GM12878 (cell line): ENCODE results near the gene TAS2R38. TPM values are rescaled to one million over a fixed set of nuclear protein-coding genes. Genes with fewer than 3 reads are reported as not detected.

Source experiments
- ATAC-seq: fragments of 200-7000 bp; cut with Tn5 transposase; 3 replicates; pipeline ENCODE4 v1.9.1; 2020; ENCODE audit warnings: mild to moderate bottlenecking, moderate library complexity
- BruUV-seq: library from RNA; stranded (reverse); fragments of 400-500 nt; replicated peaks from 2 replicates; lab custom pipeline; 2021; lab: Mats Ljungman, UMichigan
- CTCF ChIA-PET: fragments of 300-600 bp; sonication (Branson Sonifier 250); formaldehyde crosslinking; extraction: SDS; loops from one replicate; lab custom pipeline; 2021; ENCODE audit warnings: inconsistent platforms; lab: Yijun Ruan, JAX
- POLR2A ChIA-PET: fragments of 350-600 bp; formaldehyde crosslinking; extraction: SDS; loops from one replicate; lab custom pipeline; 2021; ENCODE audit warnings: inconsistent platforms; lab: Charles Lee
- RAD21 ChIA-PET: fragments of 300-600 bp; sonication (Branson Sonifier 250); formaldehyde crosslinking; loops from one replicate; lab custom pipeline; 2023; ENCODE audit warnings: antibody characterized with exemption; ENCODE audit not compliant: unreplicated experiment; lab: Charles Lee
- SMC1A ChIA-PET: fragments of 300-600 bp; sonication (Branson Sonifier 250); formaldehyde crosslinking; loops from one replicate; lab custom pipeline; 2023; ENCODE audit not compliant: unreplicated experiment, uncharacterized antibody; lab: Charles Lee
- DNase-seq: peaks from one replicate; pipeline ENCODE4 v3.0.0-alpha.2; 2011; ENCODE audit warnings: low read depth, low spot score
- FAIRE-seq: peaks from 3 replicates; lab custom pipeline; 2011; peaks lifted over from hg19 to GRCh38; lab: Jason Lieb, UNC
- H2AFZ ChIP-seq: 2 replicates; pipeline ENCODE4 v1.6.0; 2011; ENCODE audit warnings: low read depth, low read length, control low read depth; ENCODE audit not compliant: control insufficient read depth
- H3K27ac ChIP-seq: 2 replicates; pipeline ENCODE4 v1.5.1; 2011; ENCODE audit warnings: control low read depth; ENCODE audit not compliant: control insufficient read depth, insufficient read depth
- H3K27me3 ChIP-seq, 2 experiments: replicated peaks in 1 of 2; 2 replicates each; pipeline versions ENCODE4 v1.6.0 to v1.6.1; 2011; ENCODE audit warnings: low read length in 1 of 2; ENCODE audit not compliant: control insufficient read depth in 2 of 2, insufficient read depth in 2 of 2
- H3K36me3 ChIP-seq, 2 experiments: 2 replicates each; pipeline ENCODE4 v1.5.1; 2011; ENCODE audit warnings: low read length in 1 of 2; ENCODE audit not compliant: control insufficient read depth in 2 of 2, insufficient read depth in 2 of 2
- H3K4me1 ChIP-seq: 2 replicates; pipeline ENCODE4 v1.6.1; 2011; ENCODE audit warnings: mild to moderate bottlenecking, low read length, moderate library complexity, mixed read lengths; ENCODE audit not compliant: control insufficient read depth, insufficient read depth
- H3K4me2 ChIP-seq: 2 replicates; pipeline ENCODE4 v1.6.0; 2011; ENCODE audit warnings: control low read depth; ENCODE audit not compliant: control insufficient read depth, insufficient read depth
- H3K4me3 ChIP-seq: fragments of 200-600 bp; sonication (generic); 2 replicates; pipeline ENCODE4 v1.5.1; 2016
- H3K79me2 ChIP-seq: 2 replicates; pipeline ENCODE4 v1.6.0; 2011; ENCODE audit warnings: low read length; ENCODE audit not compliant: control insufficient read depth, insufficient read depth
- H3K9ac ChIP-seq: 2 replicates; pipeline ENCODE4 v1.8.0; 2011; ENCODE audit warnings: low read length, control low read depth, mixed read lengths; ENCODE audit not compliant: control insufficient read depth, insufficient read depth
- H3K9me3 ChIP-seq: replicated peaks from 3 replicates; pipeline ENCODE4 v1.5.1; 2011; ENCODE audit warnings: mild to moderate bottlenecking, low read length; ENCODE audit not compliant: control insufficient read depth, insufficient read depth
- H4K20me1 ChIP-seq: 2 replicates; pipeline ENCODE4 v1.6.0; 2011; ENCODE audit not compliant: control insufficient read depth, insufficient read depth
- CBFB ChIP-seq: IDR thresholded peaks from 2 replicates; pipeline ENCODE4 v1.6.1; 2016; ENCODE audit warnings: antibody characterized with exemption, low read depth
- MYB ChIP-seq: fragments of 150-350 bp; IDR thresholded peaks from 2 replicates; pipeline ENCODE4 v1.6.1; 2014; ENCODE audit warnings: mild to moderate bottlenecking, low read depth, low read length, borderline replicate concordance
- NFIC ChIP-seq: IDR thresholded peaks from 2 replicates; pipeline ENCODE4 v1.6.1; 2012; ENCODE audit warnings: low read depth, mild to moderate bottlenecking, inconsistent platforms, low read length, moderate library complexity
- NR2F1 ChIP-seq: fragments of 450-650 bp; conservative IDR thresholded peaks from 2 replicates; pipeline ENCODE4 v1.6.1; 2017; ENCODE audit warnings: mild to moderate bottlenecking
- PBX3 ChIP-seq: IDR thresholded peaks from 2 replicates; pipeline ENCODE4 v1.6.1; 2011; ENCODE audit warnings: mild to moderate bottlenecking, low read depth, low read length, moderate library complexity; ENCODE audit not compliant: insufficient replicate concordance
- SMARCA5 ChIP-seq: fragments of 450-650 bp; IDR thresholded peaks from 2 replicates; pipeline ENCODE4 v1.6.1; 2017; ENCODE audit warnings: mild to moderate bottlenecking
- SMC3 ChIP-seq: IDR thresholded peaks from 2 replicates; pipeline ENCODE4 v1.6.1; 2011; ENCODE audit warnings: low read length, improper control_type of control experiment, borderline replicate concordance
- STAT1 ChIP-seq: fragments of 450-650 bp; conservative IDR thresholded peaks from 2 replicates; pipeline ENCODE4 v1.6.1; 2014; ENCODE audit warnings: antibody characterized with exemption, mild to moderate bottlenecking
- SUZ12 ChIP-seq: fragments of 200-600 bp; sonication (generic); IDR thresholded peaks from one replicate; pipeline ENCODE4 v1.6.1; 2018; ENCODE audit warnings: antibody characterized with exemption, mild to moderate bottlenecking; ENCODE audit not compliant: unreplicated experiment
- TCF7 ChIP-seq: IDR thresholded peaks from 2 replicates; pipeline ENCODE4 v1.6.1; 2014; ENCODE audit warnings: antibody characterized with exemption, borderline replicate concordance
- USF2 ChIP-seq: IDR thresholded peaks from 2 replicates; pipeline ENCODE4 v1.6.1; 2011; ENCODE audit warnings: low read depth, low read length, improper control_type of control experiment, borderline replicate concordance
- YBX1 ChIP-seq: fragments of 450-650 bp; IDR thresholded peaks from 2 replicates; pipeline ENCODE4 v1.6.1; 2016; ENCODE audit warnings: antibody characterized with exemption
- ZNF384 ChIP-seq: IDR thresholded peaks from 2 replicates; pipeline ENCODE4 v1.6.1; 2012; ENCODE audit warnings: low read depth, mild to moderate bottlenecking, low read length, improper control_type of control experiment, borderline replicate concordance
- WGBS: methylation state at CpG from one replicate; pipeline ENCODE4 v1.1.6; 2016; ENCODE audit warnings: low lambda C conversion rate; ENCODE audit not compliant: insufficient replicate concordance, insufficient coverage; ENCODE audit errors: missing lambda C conversion rate; 5-methylcytosine and 5-hydroxymethylcytosine counted together
- in situ Hi-C: fragments of 300-500 bp; cut with MboI; formaldehyde crosslinking; loops from 9 replicates; pipeline ENCODE4 v1.14.3; 2018; ENCODE audit warnings: mixed read lengths
- intact Hi-C: fragments of 100-400 bp; cut with micrococcal nuclease; formaldehyde crosslinking; loops from one replicate; pipeline ENCODE4 v1.14.2; 2022; ENCODE audit not compliant: unreplicated experiment
- polyA plus RNA-seq, 11 experiments: library from polyadenylated mRNA; depleted of rRNA in 4 of 11; unstranded in 6 of 11; stranded (reverse) in 5 of 11; fragments of >200 nt; fragmentation: Nextera tagmentation in 4 of 11; fragmentation: Illumina TruSeq in 1 of 11; extraction: Ambion mirVana in 4 of 11; extraction: Trizol in 1 of 11; gene quantifications; 1 replicate in 1 of 11; 2 replicates in 10 of 11; pipeline versions ENCODE4 v1.2.1 to v1.2.3, GENCODE V29; 2011 to 2016; ENCODE audit warnings: inconsistent platforms in 2 of 11, missing spikeins in 2 of 11, low read depth in 1 of 11
- total RNA-seq, 4 experiments: library from RNA; depleted of rRNA in 3 of 4; stranded (reverse); fragments of >200 nt in 3 of 4; fragmentation: Illumina TruSeq in 1 of 4; extraction: Trizol in 1 of 4; gene quantifications; 2 replicates each; pipeline versions ENCODE4 v1.2.1 to v1.2.3, GENCODE V29; 2013 to 2021

Gene TAS2R38
- total and polyA plus RNA-seq, 10 of the 15 experiments (the other 5 are each of a cell fraction or from before 2014, with no cell fraction given) = not detected

GRCh38 chr7:141991140-141991539 lies 17.6 kb upstream of the TAS2R38 start:
- ChIA-PET POLR2A (no interaction called here), SMC1A (no interaction called here), RAD21 (no interaction called here), CTCF (interaction anchor here (1.0 kb wide), 1 partner anchor 162 kb away, joined by 3 read pairs; no protein-coding TSS in a partner anchor)
- Histone ChIP-seq H3K4me1 (no peaks in the 10 kb centered on the region), H3K4me3 (no peak overlapping the region), H4K20me1 (no peaks in the 10 kb centered on the region), H3K27ac (no peak overlapping the region), H3K36me3 (no peaks in the 10 kb centered on the region), H3K9ac (no peak overlapping the region), H3K79me2 (no peaks in the 10 kb centered on the region), H3K27me3 (no peaks in the 10 kb centered on the region), H3K9me3 (no peaks in the 10 kb centered on the region), H3K4me2 (no peak overlapping the region), H2AFZ (no peak overlapping the region)
- intact Hi-C loops (no loop called here), in situ Hi-C loops (no loop called here)
- no peak for FAIRE-seq
- BruUV-seq = no TSS peak
- DNase-seq = no peak
- no peak for TF ChIP-seq TCF7
- TF ChIP-seq STAT1 = no peak
- TF ChIP-seq MYB = no peak
- TF ChIP-seq SMC3 = no peak
- no peak for TF ChIP-seq ZNF384
- 46% methylated on average over 6 of the region's 6 CpGs for WGBS
- ATAC-seq = no peak

- POLR2A ChIA-PET = no interaction called here
- intact Hi-C loops = no loop called here
- no peaks in the 10 kb centered on the region for H3K27me3 ChIP-seq
- H4K20me1 ChIP-seq = no peaks in the 10 kb centered on the region
- H3K4me3 ChIP-seq = no peak overlapping the region
- SMC1A ChIA-PET = no interaction called here
- CTCF ChIA-PET = no interaction called here
- H3K4me1 ChIP-seq = no peaks in the 10 kb centered on the region
- RAD21 ChIA-PET = no interaction called here
- in situ Hi-C loops = no loop called here
- no peak overlapping the region for H3K9ac ChIP-seq
- H2AFZ ChIP-seq = no peak overlapping the region
- no peaks in the 10 kb centered on the region for H3K36me3 ChIP-seq
- H3K27ac ChIP-seq = no peak overlapping the region
- no peaks in the 10 kb centered on the region for H3K9me3 ChIP-seq
- no TSS peak for BruUV-seq
- no peak overlapping the region for H3K4me2 ChIP-seq
- 3% methylated on average over 2 of the region's 2 CpGs for WGBS
- DNase-seq = no peak
- H3K79me2 ChIP-seq = no peaks in the 10 kb centered on the region
- no peak for ATAC-seq
- FAIRE-seq = no peak
- TF ChIP-seq USF2 (no peak), CBFB (no peak), NFIC (no peak), NR2F1 (no peak), SMARCA5 (no peak), PBX3 (no peak), SUZ12 (no peak), YBX1 (no peak)
Measured at GRCh38 chr7:141990011-141990725, 16.6 kb upstream of the TAS2R38 start.
